IMR-90 (cell line): ENCODE measurements around the gene RETREG1. TPM values are rescaled to one million over a fixed set of nuclear protein-coding genes. Genes with fewer than 3 reads are reported as not detected.

Experiments
- ATAC-seq: fragments of 200-7000 bp; cut with Tn5 transposase; 2 replicates; pipeline ENCODE4 v1.9.1; 2020; ENCODE audit warnings: low read depth, mild to moderate bottlenecking, moderate library complexity
- BruUV-seq: library from RNA; stranded (reverse); fragments of 400-500 nt; replicated peaks from 2 replicates; lab custom pipeline; 2021; lab: Mats Ljungman, UMichigan
- CTCF ChIA-PET: fragments of 300-600 bp; formaldehyde crosslinking; extraction: SDS; loops from one replicate; lab custom pipeline; 2021; ENCODE audit warnings: antibody characterized with exemption; lab: Yijun Ruan, JAX
- POLR2A ChIA-PET: fragments of 300-600 bp; sonication (Branson Sonifier 250); formaldehyde crosslinking; loops from one replicate; lab custom pipeline; 2022; ENCODE audit warnings: antibody characterized with exemption; ENCODE audit not compliant: unreplicated experiment; lab: Charles Lee
- DNase-seq: peaks from one replicate; pipeline ENCODE4 v3.0.0; 2013
- H2AFZ ChIP-seq: replicated peaks from 2 replicates; pipeline ENCODE3; 2013; ENCODE audit warnings: low read length, mild to moderate bottlenecking; ENCODE audit not compliant: poor library complexity
- H2AK5ac ChIP-seq: 2 replicates; pipeline ENCODE4 v1.6.1; 2013; ENCODE audit warnings: low read depth, low read length, inconsistent platforms
- H2AK9ac ChIP-seq: replicated peaks from 2 replicates; pipeline ENCODE3; 2013; ENCODE audit warnings: mild to moderate bottlenecking, low read depth, low read length, moderate library complexity; ENCODE audit not compliant: poor library complexity
- H2BK120ac ChIP-seq: 2 replicates; pipeline ENCODE4 v1.6.1; 2013; ENCODE audit warnings: low read depth, low read length, inconsistent platforms
- H2BK15ac ChIP-seq: 3 replicates; pipeline ENCODE4 v1.6.1; 2013; ENCODE audit warnings: low read depth, low read length, inconsistent platforms
- H2BK20ac ChIP-seq: 2 replicates; pipeline ENCODE4 v1.6.1; 2013; ENCODE audit warnings: low read depth, mild to moderate bottlenecking, inconsistent platforms, low read length, moderate library complexity
- H2BK5ac ChIP-seq: 2 replicates; pipeline ENCODE4 v1.6.1; 2013; ENCODE audit warnings: mild to moderate bottlenecking, low read depth, low read length, inconsistent platforms; ENCODE audit not compliant: poor library complexity, severe bottlenecking
- H3K14ac ChIP-seq: replicated peaks from 2 replicates; pipeline ENCODE4 v1.6.1; 2013; ENCODE audit warnings: low read depth, low read length, inconsistent platforms
- H3K18ac ChIP-seq: 2 replicates; pipeline ENCODE4 v1.6.1; 2013; ENCODE audit warnings: low read depth, low read length, control low read depth
- H3K23ac ChIP-seq: 2 replicates; pipeline ENCODE4 v1.6.1; 2013; ENCODE audit warnings: low read depth, low read length, inconsistent platforms
- H3K27ac ChIP-seq: 2 replicates; pipeline ENCODE4 v1.5.1; 2013; ENCODE audit warnings: mild to moderate bottlenecking, control low read depth, low read length; ENCODE audit not compliant: insufficient read depth
- H3K27me3 ChIP-seq: 2 replicates; pipeline ENCODE4 v1.6.1; 2013; ENCODE audit warnings: low read length; ENCODE audit not compliant: control insufficient read depth, insufficient read depth
- H3K36me3 ChIP-seq: 2 replicates; pipeline ENCODE4 v1.6.1; 2013; ENCODE audit warnings: low read length, mixed read lengths; ENCODE audit not compliant: control insufficient read depth, insufficient read depth
- H3K4ac ChIP-seq: 2 replicates; pipeline ENCODE4 v1.6.1; 2013; ENCODE audit warnings: low read depth, low read length, inconsistent platforms
- H3K4me1 ChIP-seq: 2 replicates; pipeline ENCODE4 v1.6.1; 2013; ENCODE audit warnings: low read length, mixed read lengths; ENCODE audit not compliant: control insufficient read depth, insufficient read depth
- H3K4me2 ChIP-seq: 2 replicates; pipeline ENCODE4 v1.6.1; 2013; ENCODE audit warnings: low read depth, mild to moderate bottlenecking, control low read depth, low read length, moderate library complexity
- H3K4me3 ChIP-seq: 2 replicates; pipeline ENCODE4 v1.5.1; 2013; ENCODE audit warnings: low read depth, mild to moderate bottlenecking, control low read depth, low read length, moderate library complexity; ENCODE audit not compliant: insufficient read depth
- H3K56ac ChIP-seq: 2 replicates; pipeline ENCODE4 v1.6.1; 2013; ENCODE audit warnings: low read length, inconsistent platforms; ENCODE audit not compliant: insufficient read depth; ENCODE audit errors: extremely low read depth
- H3K79me1 ChIP-seq, 2 experiments: 2 replicates each; pipeline ENCODE4 v1.6.1; 2013; ENCODE audit warnings: low read length in 2 of 2, inconsistent platforms in 1 of 2, low read depth in 1 of 2
- H3K9ac ChIP-seq: 2 replicates; pipeline ENCODE4 v1.6.1; 2013; ENCODE audit warnings: low read depth, low read length, control low read depth
- H3K9me1 ChIP-seq: 2 replicates; pipeline ENCODE4 v1.6.1; 2013; ENCODE audit warnings: low read length, inconsistent platforms; ENCODE audit not compliant: insufficient read depth
- H3K9me3 ChIP-seq: 2 replicates; pipeline ENCODE4 v1.6.1; 2013; ENCODE audit warnings: low read length; ENCODE audit not compliant: control insufficient read depth, insufficient read depth
- H4K20me1 ChIP-seq: 2 replicates; pipeline ENCODE4 v1.6.1; 2013; ENCODE audit warnings: low read length, inconsistent platforms; ENCODE audit not compliant: insufficient read depth
- H4K5ac ChIP-seq: 2 replicates; pipeline ENCODE4 v1.6.1; 2013; ENCODE audit warnings: mild to moderate bottlenecking, low read depth, low read length, control low read depth
- H4K8ac ChIP-seq, 2 experiments: 2 replicates each; pipeline ENCODE4 v1.6.1; 2013; ENCODE audit warnings: low read depth in 2 of 2, low read length in 2 of 2, control low read depth in 1 of 2, inconsistent platforms in 1 of 2
- H4K91ac ChIP-seq: 2 replicates; pipeline ENCODE4 v1.6.1; 2013; ENCODE audit warnings: low read depth, low read length, inconsistent platforms; ENCODE audit not compliant: insufficient read depth
- CEBPB ChIP-seq: IDR thresholded peaks from 2 replicates; pipeline ENCODE4 v1.6.1; 2012; ENCODE audit warnings: low read depth, low read length, improper control_type of control experiment
- CHD1 ChIP-seq: IDR thresholded peaks from 2 replicates; pipeline ENCODE4 v1.6.1; 2012; ENCODE audit warnings: low read depth, low read length, improper control_type of control experiment
- CTCF ChIP-seq: conservative IDR thresholded peaks from 2 replicates; pipeline ENCODE4 v1.5.1; 2012; ENCODE audit warnings: mild to moderate bottlenecking, low read depth, low read length, improper control_type of control experiment
- MAZ ChIP-seq: IDR thresholded peaks from 2 replicates; pipeline ENCODE4 v1.6.1; 2012; ENCODE audit warnings: low read depth, mild to moderate bottlenecking, low read length, improper control_type of control experiment, moderate library complexity, borderline replicate concordance
- MXI1 ChIP-seq: IDR thresholded peaks from 2 replicates; pipeline ENCODE4 v1.6.1; 2012; ENCODE audit warnings: low read depth, mild to moderate bottlenecking, low read length, moderate library complexity, borderline replicate concordance
- NFE2L2 ChIP-seq: fragments of 150-350 bp; IDR thresholded peaks from 2 replicates; pipeline ENCODE4 v1.6.1; 2016; ENCODE audit warnings: low read depth, mild to moderate bottlenecking, low read length
- RAD21 ChIP-seq: IDR thresholded peaks from 2 replicates; pipeline ENCODE4 v1.6.1; 2012; ENCODE audit warnings: low read length, improper control_type of control experiment
- RCOR1 ChIP-seq: IDR thresholded peaks from 2 replicates; pipeline ENCODE4 v1.6.1; 2012; ENCODE audit warnings: mild to moderate bottlenecking, low read length, improper control_type of control experiment; ENCODE audit not compliant: insufficient replicate concordance
- USF2 ChIP-seq: fragments of 150-350 bp; IDR thresholded peaks from 2 replicates; pipeline ENCODE4 v1.6.1; 2017; ENCODE audit warnings: mild to moderate bottlenecking, antibody characterized with exemption, low read length, low read depth
- WGBS, 2 experiments: methylation state at CpG; one replicate each; pipeline versions ENCODE4 v1.1.5 to v1.1.7; 2013; ENCODE audit warnings: missing lambda C conversion rate in 2 of 2; ENCODE audit not compliant: insufficient read length in 1 of 2; ENCODE audit errors: extremely low coverage in 2 of 2; 5-methylcytosine and 5-hydroxymethylcytosine counted together
- dilution Hi-C: fragments of 300-500 bp; cut with HindIII; formaldehyde crosslinking; loops from one replicate; pipeline ENCODE4 v1.14.3; 2018; ENCODE audit warnings: low sequenced_read_pairs; ENCODE audit not compliant: unreplicated experiment
- in situ Hi-C: fragments of 300-500 bp; cut with MboI; formaldehyde crosslinking; loops from 3 replicates; pipeline ENCODE4 v1.14.3; 2019; ENCODE audit warnings: low sequenced_read_pairs, inconsistent platforms, mixed read lengths
- intact Hi-C: fragments of 100-400 bp; cut with micrococcal nuclease; formaldehyde crosslinking; loops from 2 replicates; pipeline ENCODE4 v1.10.0; 2022
- polyA plus RNA-seq, 3 experiments: library from polyadenylated mRNA; depleted of rRNA; stranded (reverse); fragments of >200 nt; gene quantifications; 2 replicates each; pipeline ENCODE4 v1.2.3, GENCODE V29; 2012; ENCODE audit warnings: low replicate concordance in 1 of 3
- total RNA-seq: library from RNA; depleted of rRNA; stranded (reverse); fragments of >200 nt; gene quantifications from 2 replicates; pipeline ENCODE4 v1.2.3, GENCODE V29; 2012

The RETREG1 gene
- total and polyA plus RNA-seq, 2 of the 4 experiments (the other 2 are of a cell fraction): not detected

GRCh38 chr5:16551628-16552027 lies 65.2 kb downstream of the RETREG1 start:
- H3K23ac ChIP-seq: no peak overlapping the region
- no peak overlapping the region for H3K56ac ChIP-seq
- H3K4me2 ChIP-seq: no peak overlapping the region
- ATAC-seq (no peak), DNase-seq (no peak)
- BruUV-seq: no TSS peak
- dilution Hi-C loops (no loop called here), in situ Hi-C loops (no loop called here), intact Hi-C loops (loop anchor here (5.0 kb wide), 2 partner anchors 389 to 651 kb away; no protein-coding TSS in a partner anchor)
- no peaks in the 10 kb centered on the region for H3K9me1 ChIP-seq
- H3K9ac ChIP-seq: no peak overlapping the region
- TF ChIP-seq USF2 (no peak), CHD1 (no peak), CEBPB (no peak), RAD21 (no peak), MXI1 (no peak), NFE2L2 (no peak), RCOR1 (no peak), MAZ (no peak), CTCF (no peak)
- H2AFZ ChIP-seq: no peak overlapping the region
- POLR2A ChIA-PET: no interaction called here
- H4K5ac ChIP-seq: no peak overlapping the region
- H3K4me3 ChIP-seq: no peak overlapping the region
- no peak overlapping the region for H2AK5ac ChIP-seq
- no peak overlapping the region for H3K14ac ChIP-seq
- H3K27ac ChIP-seq: no peak overlapping the region
- no peak overlapping the region for H4K8ac ChIP-seq
- CTCF ChIA-PET: interaction anchor here (0.7 to 3.1 kb wide), 7 partner anchors 8 to 120 kb away, joined by 3 to 11 read pairs (median 5); no protein-coding TSS in a partner anchor
- WGBS, 2 experiments: 33% methylated on average over 1 of the region's 2 CpGs; no CpG with 5 or more reads in 1 of the 2 experiments
- no peak overlapping the region for H3K18ac ChIP-seq
- H3K79me1 ChIP-seq: no peaks in the 10 kb centered on the region
- no peaks in the 10 kb centered on the region for H3K4me1 ChIP-seq
- no peak overlapping the region for H2BK5ac ChIP-seq
- no peaks in the 10 kb centered on the region for H4K20me1 ChIP-seq
- H2BK20ac ChIP-seq: no peak overlapping the region
- H3K9me3 ChIP-seq: no peaks in the 10 kb centered on the region
- no peaks in the 10 kb centered on the region for H3K36me3 ChIP-seq
- H3K4ac ChIP-seq: no peak overlapping the region
- no peak overlapping the region for H2AK9ac ChIP-seq
- no peak overlapping the region for H2BK15ac ChIP-seq
- H3K27me3 ChIP-seq: peaks cover 15% of the 10 kb centered on the region
- H4K91ac ChIP-seq: no peak overlapping the region
- no peak overlapping the region for H2BK120ac ChIP-seq
